Activated naive CD8-positive, alpha-beta T cell treated with anti-CD3 and anti-CD28 coated beads, Interleukin-2, amount 50 U/mL, for 16 hours (primary cell): ENCODE data around the gene OR2B2.

Experiments
- DNase-seq: peaks from one replicate; pipeline ENCODE4 v3.0.0-alpha.2; 2020; ENCODE audit warnings: low read depth, low spot score

The OR2B2 gene

GRCh38 chr6:27893836-27894807 is 18.1 kb downstream of the OR2B2 start:
- DNase-seq: no peak

- no peak for DNase-seq
These were observed 18.9 kb downstream of the OR2B2 start for GRCh38 chr6:27893059-27893835.

GRCh38 chr6:27892649-27893058 is 19.5 kb downstream of the OR2B2 start:
- DNase-seq: no peak

- no peak for DNase-seq
These were observed 20.8 kb downstream of the OR2B2 start for GRCh38 chr6:27891320-27891875.

- no peak for DNase-seq
These were observed 21.5 kb downstream of the OR2B2 start for GRCh38 chr6:27890445-27891319.

GRCh38 chr6:27889628-27890444 is 22.4 kb downstream of the OR2B2 start:
- DNase-seq: no peak

- DNase-seq: no peak
These were observed 22.9 kb downstream of the OR2B2 start for GRCh38 chr6:27889275-27889627.

GRCh38 chr6:27888566-27888965 is 23.6 kb downstream of the OR2B2 start:
- no peak for DNase-seq

- DNase-seq: no peak
These were observed 26.1 kb downstream of the OR2B2 start for GRCh38 chr6:27886073-27886472.

GRCh38 chr6:27883136-27883535 is 29.1 kb downstream of the OR2B2 start:
- no peak for DNase-seq

- DNase-seq: no peak
These were observed 29.6 kb downstream of the OR2B2 start for GRCh38 chr6:27882624-27883023.

- DNase-seq: no peak
These were observed 32.4 kb downstream of the OR2B2 start for GRCh38 chr6:27879837-27880236.

GRCh38 chr6:27874016-27874415 is 38.2 kb downstream of the OR2B2 start:
- DNase-seq: no peak

- DNase-seq: no peak
These were observed 38.9 kb downstream of the OR2B2 start for GRCh38 chr6:27873021-27873940.

- no peak for DNase-seq
These were observed 39.6 kb downstream of the OR2B2 start for GRCh38 chr6:27872642-27873020.

GRCh38 chr6:27871924-27872638 is 40.1 kb downstream of the OR2B2 start:
- peak; percentile 54 for DNase-seq

GRCh38 chr6:27870291-27870870 is 41.8 kb downstream of the OR2B2 start:
- no peak for DNase-seq

GRCh38 chr6:27868311-27868710 is 43.9 kb downstream of the OR2B2 start:
- DNase-seq: no peak

GRCh38 chr6:27867945-27868300 is 44.3 kb downstream of the OR2B2 start:
- DNase-seq: no peak
